GM18868 (cell line): Measurements from ENCODE around the gene ABCD1.
"Not testable (repeated sequence)": the region's sequence is repeated elsewhere in the genome, so short reads cannot be mapped to it uniquely, and the experiment has no call there.

Source experiments
- ATAC-seq: cut with Tn5 transposase; IDR thresholded peaks from one replicate; pipeline ENCODE4 v1.9.1; 2021; ENCODE audit warnings: mild to moderate bottlenecking, moderate library complexity; ENCODE audit not compliant: unreplicated experiment

The ABCD1 gene

GRCh38 chrX:153731117-153731844, 6.6 kb downstream of the ABCD1 start:
- no peak for ATAC-seq

DNA sequence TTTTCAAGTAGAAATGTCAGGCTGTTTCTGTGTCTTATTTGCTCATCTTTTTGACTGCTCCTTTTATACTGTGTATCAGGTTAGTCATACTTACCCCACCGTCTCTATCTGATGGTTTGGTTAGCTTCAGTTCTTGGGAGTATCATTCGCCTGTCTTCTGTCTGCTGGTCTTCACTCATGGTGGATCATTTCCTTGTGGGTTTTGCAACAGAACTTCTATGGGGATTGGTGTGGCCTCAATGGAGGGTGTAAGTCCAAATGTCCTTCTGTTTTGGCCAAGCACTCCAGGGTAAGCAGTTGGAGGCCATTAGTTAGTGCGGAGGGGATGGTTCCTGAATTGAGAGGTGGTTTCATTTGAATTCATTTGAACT, 7.2 kb downstream of the ABCD1 start:
- no peak for ATAC-seq

- no peak for ATAC-seq
These were observed 7.7 kb downstream of the ABCD1 start for GRCh38 chrX:153732401-153732800.

DNA sequence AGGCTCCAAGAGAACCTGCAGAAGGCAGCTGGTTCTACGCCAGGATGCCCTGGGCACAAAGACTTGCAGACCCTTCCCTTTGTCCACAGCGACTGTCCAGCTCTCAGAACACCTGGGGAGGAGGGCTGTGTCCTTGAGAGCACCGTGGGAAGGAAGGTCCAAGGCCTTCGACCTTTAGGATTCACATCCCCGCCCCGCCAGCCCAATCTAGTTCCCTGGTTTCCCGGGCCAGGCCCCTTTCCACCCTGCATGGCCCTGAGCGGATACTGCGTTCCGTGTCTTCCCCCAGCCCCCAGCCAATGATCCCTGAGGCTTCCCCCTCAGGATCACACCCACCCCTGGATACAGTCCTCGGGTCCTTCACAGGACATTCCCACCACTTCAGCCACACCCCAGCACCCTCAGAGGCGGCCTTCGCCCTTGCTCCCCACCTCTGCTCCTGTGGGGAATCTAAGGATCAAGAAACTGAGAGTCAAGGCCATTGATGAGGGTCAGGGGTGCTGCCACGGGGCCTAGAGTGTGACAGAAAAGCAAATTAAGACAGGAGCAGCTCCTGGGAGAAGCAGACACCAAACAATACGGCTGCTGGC, 9.1 kb downstream of the ABCD1 start:
- no peak for ATAC-seq

- ATAC-seq = no peak
These were observed 10.2 kb downstream of the ABCD1 start for GRCh38 chrX:153734871-153735270.

DNA sequence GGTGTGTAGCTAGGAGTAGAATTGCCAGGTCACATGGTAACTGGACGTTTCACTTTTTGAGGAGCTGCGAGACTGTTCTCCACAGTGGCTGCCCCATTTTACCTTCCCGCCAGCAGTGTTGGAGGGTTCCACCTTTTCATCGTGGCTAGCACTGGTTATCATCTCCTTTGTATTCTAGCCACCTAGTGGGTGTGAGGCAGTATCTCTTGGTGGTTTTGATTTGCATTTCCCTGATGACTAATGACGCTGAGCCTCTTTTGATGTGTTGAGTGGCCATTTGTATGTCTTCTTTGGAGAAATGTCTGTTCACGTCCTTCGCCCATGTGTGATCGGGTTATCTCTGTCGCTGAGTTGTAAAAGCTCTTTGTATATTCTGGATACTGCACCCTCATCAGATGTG, 10.6 kb downstream of the ABCD1 start:
- no peak for ATAC-seq

DNA sequence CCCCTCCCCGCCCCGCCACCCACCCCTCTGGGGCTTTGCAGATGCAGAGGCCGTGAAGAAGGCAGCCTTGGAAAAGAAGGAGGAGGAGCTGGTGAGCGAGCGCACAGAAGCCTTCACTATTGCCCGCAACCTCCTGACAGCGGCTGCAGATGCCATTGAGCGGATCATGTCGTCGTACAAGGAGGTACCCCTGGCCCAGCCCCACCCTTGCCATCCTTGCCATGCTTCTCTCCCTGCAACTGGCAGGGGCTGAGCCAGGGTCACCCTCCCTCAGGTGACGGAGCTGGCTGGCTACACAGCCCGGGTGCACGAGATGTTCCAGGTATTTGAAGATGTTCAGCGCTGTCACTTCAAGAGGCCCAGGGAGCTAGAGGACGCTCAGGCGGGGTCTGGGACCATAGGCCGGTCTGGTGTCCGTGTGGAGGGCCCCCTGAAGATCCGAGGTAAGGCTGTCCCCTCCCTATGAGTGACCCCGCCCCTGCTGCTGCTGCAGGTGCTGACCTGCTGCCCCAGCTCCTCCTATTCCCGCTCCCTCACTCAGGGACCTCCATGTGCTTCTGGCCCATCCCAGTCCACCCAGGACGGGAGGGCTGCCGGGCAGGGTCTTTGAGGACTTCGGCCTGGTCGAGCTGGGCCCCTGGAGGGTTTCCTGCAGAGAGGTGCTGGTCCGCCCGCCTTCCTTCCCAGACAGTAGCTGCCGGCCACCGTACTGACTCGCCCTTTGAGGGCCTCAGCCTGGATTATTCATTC, 11.6 kb downstream of the ABCD1 start:
- ATAC-seq = no peak

GRCh38 chrX:153736871-153737441, 12.3 kb downstream of the ABCD1 start:
- no peak for ATAC-seq

- ATAC-seq = no peak
These were observed 13.5 kb downstream of the ABCD1 start for GRCh38 chrX:153738056-153738605.

GRCh38 chrX:153739754-153740486, 15.3 kb downstream of the ABCD1 start:
- ATAC-seq = no peak

DNA sequence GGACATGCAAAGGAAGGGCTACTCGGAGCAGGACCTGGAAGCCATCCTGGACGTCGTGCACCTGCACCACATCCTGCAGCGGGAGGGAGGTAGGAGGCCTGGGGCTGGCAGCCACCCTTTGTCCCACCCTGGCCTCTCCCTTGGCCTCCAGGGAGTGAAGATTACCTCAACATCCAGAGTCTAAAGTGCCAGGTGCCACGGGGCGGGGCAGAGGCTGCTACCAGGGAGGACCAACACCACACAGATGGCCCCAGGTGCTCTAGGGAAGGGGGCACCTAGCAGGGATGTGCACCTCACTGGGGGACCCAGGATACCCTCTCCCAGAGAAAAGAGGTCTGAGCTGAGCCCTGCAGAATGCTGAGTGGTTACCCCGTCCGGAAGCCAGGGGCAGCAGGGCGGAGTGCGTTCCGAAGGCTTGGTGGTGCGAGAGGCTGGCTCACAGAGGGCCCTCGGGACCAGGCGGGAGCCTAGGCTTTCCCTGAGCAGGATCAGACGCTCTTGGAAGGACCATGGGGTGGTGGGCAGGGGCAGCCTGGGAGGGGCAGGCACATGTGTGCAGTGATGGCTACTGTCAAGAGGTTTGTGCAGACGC, 16.1 kb downstream of the ABCD1 start:
- ATAC-seq = no peak

DNA sequence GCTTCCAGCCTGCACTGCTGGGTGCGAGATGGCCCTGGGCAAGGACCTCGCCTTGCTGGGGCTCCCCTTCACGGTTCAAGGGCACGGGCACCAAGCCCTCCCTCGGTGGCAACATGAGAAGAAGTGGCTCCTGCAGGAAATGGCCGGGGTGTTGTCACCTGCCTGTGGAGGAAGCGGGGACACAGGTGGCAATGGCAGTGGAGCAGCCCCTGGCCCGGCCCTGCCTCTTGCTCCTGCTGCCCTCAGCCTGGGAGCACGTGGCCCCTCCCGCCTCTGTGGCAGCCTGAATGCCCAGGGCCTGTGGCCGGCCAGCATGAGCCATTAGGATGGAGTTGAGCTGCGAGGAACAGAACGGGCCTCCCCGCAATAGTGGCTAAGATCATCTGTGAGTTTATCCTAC, 16.8 kb downstream of the ABCD1 start:
- ATAC-seq = no peak

DNA sequence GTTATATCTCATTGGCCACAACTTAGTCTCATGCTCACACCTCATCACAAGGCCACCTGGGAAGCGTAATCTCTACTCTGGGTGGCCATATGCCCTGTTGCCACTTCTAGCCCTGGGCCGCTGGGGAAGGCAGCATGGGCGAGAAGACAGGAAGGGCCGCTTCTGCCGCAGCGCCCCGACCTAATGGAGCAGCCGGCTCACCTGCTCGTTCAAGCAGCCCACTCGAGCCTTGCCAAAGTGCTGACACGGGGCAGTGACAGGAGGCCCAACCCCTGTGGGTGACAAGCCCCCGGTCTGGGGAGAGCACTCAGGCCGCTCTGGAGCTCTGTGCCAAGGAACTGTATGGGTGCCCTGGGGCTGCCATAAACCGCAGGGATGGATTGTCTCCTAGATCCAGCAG, 17.5 kb downstream of the ABCD1 start:
- ATAC-seq = not testable (repeated sequence)

DNA sequence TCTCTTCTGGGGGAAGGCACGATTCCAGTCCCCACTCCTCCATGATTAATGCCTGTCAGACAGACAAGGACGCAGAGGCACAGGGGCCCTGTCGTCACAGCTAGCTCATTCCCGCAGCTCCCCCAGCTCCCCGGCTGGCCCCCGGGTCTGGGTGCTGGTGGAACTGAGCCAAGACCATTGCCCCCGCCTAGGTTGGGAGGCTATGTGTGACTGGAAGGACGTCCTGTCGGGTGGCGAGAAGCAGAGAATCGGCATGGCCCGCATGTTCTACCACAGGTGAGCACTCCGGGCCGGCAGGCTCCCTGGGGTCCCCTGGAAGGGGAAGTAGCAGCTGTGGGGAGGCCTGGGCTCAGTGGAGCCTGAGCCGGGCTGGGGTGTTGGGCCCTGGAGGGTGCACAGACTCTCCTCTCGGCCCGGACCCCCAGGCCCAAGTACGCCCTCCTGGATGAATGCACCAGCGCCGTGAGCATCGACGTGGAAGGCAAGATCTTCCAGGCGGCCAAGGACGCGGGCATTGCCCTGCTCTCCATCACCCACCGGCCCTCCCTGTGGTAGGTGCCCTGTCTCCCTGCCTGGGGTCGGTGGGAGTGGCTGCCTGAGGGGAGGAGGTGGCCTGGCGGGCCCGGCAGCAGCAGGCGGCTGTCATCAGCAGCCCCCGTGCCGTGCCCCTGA, 18.3 kb downstream of the ABCD1 start:
- ATAC-seq = not testable (repeated sequence)

GRCh38 chrX:153743468-153744209, 19.0 kb downstream of the ABCD1 start:
- not testable (repeated sequence) for ATAC-seq

DNA sequence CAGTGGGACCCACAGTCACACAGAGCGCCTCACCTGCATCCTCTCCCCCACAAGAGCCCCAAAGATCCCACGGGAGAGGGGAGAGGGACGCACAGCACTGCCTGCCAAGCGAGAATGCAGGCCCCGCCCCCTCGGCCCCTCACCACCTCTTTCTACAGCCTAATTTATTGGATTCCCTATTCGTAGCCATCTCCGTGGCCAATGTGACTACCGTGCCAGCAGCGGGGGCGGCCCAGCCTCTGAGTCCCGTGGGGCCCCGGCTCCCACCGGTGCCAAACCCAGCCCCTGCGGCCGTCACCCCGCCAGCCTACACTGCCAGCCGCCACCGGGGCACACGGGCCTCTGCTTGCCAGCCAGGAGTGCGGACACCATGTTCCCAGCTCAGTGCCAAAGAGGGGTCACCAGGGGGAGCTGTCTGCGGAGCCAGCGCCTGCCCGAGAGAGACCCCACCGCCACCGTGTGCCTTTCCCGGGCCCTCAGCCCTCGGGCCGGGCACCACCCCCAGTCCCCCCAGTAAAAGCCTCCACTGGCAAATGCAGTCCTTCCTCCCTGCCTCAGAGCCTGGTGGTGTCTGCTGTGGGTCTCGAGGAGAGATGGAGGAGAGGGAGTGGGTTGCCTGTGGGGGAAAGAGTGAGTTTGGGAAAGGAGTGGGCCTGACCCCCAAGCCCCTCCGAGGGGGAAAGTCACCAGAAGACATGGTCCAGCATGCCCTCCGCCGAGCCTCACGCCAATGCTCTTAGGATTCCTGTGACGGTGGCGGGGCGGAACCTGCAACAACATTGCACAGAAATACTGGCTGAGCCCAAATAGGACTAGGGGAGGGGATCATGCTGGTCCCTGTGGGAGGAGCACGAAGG, 19.8 kb downstream of the ABCD1 start:
- no peak for ATAC-seq

GRCh38 chrX:153745067-153745433, 20.4 kb downstream of the ABCD1 start:
- ATAC-seq = not testable (repeated sequence)

DNA sequence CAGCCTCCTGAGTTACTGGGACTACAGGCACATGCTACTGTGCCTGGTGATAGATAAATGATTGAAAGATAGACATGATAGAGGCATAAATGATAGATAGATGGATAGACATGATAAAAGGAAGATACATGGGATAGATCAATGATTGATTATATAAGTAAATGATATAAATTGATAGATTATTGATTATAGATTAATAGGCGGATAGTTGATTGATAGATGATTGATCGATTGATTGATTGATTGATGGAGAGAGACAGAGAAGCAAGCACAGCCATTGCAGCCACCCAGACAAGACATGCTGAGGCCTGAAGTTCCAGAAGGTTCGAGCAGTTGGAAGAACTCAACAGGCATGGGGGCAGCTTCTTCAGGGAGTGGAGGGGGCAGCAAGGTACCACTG, 21.7 kb downstream of the ABCD1 start:
- no peak for ATAC-seq
